HCEC 1CT (cell line): Measurements from ENCODE around the gene C2orf42.
"Not testable (repeated sequence)": the region's sequence is repeated elsewhere in the genome, so short reads cannot be mapped to it uniquely, and the experiment has no call there.

Source experiments
- DNase-seq: peaks from one replicate; pipeline ENCODE4 v3.0.0-alpha.2; 2017

The C2orf42 gene

DNA sequence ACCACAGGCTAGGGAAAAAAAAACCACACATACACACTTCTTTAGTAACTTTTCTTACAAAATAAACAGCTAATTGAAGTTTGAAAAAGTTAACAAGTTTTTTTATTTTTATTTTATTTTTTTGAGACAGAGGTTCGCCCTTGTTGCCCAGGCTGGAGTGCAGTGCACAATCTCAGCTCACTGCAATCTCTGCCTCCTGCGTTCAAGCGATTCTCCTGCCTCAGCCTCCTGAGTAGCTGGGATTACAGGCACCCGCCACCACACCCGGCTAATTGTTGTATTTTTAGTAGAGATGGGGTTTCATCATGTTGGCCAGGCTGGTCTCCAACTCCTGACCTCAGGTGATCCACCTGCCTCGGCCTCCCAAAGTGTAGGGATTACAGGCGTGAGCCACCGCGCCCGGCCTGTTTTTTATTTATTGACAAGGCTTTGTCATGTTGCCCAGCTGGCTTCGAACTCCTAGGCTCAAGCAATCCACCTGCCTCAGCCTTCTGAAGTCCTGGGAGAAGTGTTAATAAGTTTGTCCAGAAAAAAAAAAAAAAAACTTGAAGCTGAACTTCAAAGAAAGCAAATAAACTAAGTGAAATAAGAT is 21.1 kb downstream of the C2orf42 start:
- not testable (repeated sequence) for DNase-seq

DNA sequence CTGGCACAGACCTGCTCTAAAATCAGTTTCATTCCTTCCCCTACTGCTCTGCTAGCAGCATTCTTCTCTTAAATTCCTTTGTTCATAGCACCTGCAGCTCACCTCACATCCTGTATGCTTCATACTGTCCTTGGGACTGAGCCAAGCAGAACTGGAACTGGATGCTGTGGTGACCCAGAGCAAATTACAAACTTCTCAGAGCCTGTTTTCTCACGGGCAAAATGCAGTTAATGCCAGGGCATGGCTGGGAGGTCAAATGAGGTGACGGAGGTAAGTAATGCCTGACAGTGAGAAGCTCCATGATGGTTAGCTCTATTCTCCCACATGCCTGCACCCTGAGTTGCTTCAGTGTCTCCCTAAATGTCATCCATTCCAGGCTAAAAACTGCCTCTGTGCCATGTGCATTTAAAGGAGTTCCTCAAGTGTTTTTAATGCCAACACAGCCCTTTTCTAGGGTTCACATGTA is 29.7 kb downstream of the C2orf42 start:
- no peak for DNase-seq

DNA sequence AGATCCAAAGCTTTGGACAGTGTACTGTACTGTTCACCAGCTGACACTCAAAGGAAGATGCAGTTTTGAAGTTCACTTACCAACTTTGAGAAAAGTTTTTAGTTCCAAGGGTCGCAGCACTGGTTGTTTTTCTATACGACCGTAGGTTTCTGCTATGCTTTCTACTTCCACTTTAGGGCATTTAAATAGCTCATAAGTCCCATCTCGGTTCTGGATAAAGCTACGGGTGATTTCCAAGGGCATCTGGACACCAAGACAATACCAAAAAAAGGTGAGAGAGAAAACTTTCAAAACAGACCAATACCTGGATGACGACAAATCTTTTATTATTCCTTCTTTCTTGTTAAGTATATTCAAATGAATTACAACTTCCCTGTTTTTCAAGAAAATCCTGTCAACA is 30.3 kb downstream of the C2orf42 start:
- no peak for DNase-seq

DNA sequence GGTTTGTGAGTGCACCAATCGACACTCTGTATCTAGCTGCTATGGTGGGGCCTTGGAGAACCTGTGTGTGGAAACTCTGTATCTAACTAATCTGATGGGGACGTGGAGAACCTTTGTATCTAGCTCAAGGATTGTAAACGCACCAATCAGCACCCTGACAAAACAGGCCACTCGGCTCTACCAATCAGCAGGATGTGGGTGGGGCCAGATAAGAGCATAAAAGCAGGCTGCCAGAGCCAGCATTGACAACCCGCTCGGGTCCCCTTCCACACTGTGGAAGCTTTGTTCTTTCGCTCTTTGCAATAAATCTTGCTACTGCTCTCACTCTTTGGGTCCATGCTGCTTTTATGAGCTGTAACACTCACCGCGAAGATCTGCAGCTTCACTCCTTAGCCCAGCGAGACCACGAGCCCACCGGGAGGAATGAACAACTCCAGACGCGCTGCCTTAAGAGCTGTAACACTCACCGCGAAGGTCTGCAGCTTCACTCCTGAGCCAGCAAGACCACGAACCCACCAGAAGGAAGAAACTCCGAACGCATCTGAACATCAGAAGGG is 41.6 kb downstream of the C2orf42 start:
- not testable (repeated sequence) for DNase-seq

DNA sequence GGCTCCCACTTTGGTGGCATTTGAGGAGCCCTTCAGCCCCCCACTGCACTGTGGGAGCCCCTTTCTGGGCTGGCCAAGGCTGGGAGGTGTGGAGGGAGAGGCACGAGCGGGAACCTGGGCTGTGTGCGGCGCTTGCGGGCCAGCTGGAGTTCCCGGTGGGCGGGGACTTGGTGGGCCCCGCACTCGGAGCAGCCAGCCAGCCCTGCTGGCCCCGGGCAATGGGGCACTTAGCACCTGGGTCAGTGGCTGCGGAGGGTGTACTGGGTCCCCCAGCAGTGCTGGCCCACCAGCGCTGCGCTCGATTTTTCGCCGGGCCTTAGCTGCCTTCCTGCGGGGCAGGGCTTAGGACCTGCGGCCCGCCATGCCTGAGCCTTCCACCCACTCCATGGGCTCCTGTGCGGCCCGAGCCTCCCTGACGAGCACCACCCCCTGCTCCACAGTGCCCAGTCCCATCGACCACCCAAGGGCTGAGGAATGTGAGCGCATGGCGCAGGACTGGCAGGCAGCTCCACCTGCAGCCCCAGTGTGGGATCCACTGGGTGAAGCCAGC is 42.5 kb downstream of the C2orf42 start:
- DNase-seq = not testable (repeated sequence)

DNA sequence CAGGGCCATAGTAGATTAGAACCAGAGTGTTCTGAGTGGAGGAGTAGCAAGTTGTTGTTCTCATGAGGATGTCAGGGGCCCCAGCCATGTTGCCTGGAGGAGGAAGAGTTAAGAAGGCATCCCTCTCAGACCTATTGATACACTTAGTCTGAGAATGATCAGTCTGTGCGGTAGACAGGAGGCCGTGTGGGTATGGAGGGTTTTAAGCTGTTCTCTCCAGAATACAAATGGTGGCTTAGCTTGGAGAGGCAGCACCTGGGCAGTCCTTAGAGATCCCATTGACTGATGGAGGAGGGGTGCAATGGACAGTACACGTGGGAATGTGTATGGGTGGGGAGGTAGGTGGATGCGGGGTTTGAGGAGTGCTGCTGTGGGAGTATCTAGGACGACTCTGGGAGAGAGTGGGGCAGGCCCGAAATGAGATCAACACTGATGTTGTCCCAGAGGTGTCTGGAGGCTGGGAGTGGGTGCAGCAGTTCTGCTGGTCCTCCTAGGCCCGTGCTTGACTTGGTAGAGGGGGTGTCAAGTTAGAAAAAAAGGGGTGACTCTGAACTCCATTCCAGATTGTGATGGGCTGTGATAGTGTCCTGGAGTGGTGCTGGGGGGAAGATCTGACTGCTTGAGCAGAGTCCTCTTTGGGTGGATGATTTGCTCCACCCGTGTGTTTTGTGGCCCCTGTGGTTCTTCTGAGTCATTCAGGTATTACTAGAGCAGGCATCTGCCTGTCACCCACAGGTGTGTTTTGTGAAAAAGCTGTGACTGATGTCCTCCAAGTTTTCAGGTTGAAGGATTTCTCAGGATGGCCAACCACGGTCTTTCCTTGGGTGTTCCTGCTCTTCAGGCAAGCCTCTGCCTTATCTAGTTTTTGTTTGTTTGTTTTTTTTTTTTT is 44.7 kb downstream of the C2orf42 start:
- no peak for DNase-seq

DNA sequence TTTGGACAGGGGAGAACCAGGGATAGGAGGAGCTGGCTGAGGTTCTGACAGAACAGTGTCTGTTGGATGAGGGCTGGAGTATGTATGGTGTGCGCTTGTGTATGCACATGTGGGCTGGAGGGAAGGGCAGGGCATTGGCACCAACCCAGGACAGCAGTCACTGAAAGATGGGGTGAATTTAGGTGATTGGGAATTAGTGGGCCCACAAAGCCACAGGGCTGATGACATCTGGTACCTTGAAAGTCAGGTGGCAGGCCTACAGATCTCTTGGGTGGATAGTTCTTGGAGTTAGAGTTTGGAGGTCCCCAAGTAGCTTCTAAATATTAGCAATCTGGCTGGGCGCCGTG is 45.7 kb downstream of the C2orf42 start:
- no peak for DNase-seq

DNA sequence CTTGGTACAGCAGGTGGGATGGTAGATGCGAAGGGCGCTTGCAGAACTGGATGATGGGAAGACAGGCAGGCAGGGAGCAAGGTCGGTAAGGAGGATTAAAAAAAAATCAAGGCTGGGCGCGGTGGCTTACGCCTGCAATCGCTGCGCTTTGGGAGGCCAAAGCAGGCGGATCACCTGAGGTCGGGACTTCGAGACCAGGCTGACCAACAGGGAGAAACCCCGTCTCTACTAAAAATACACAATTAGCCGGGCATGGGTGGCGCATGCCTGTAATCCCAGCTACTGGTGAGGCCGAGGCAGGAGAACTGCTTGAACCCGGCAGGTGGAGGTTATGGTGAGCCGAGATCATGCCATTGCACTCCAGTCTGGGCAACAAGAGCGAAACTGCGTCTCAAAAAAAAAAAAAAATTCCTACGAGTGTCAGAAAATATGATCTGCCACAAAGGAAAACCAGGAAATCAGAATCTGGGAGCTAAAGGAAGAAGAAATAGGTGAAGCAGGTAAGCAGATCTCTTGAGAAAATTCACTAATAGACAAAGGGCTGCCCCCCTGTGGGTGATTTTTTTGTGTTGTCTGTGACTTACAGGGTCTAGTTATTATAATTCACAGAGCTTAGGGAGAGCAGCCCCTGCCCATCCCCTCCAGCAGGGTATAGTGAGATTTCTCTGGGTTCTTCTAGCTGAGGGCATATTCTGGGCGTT is 46.2 kb downstream of the C2orf42 start:
- no peak for DNase-seq

DNA sequence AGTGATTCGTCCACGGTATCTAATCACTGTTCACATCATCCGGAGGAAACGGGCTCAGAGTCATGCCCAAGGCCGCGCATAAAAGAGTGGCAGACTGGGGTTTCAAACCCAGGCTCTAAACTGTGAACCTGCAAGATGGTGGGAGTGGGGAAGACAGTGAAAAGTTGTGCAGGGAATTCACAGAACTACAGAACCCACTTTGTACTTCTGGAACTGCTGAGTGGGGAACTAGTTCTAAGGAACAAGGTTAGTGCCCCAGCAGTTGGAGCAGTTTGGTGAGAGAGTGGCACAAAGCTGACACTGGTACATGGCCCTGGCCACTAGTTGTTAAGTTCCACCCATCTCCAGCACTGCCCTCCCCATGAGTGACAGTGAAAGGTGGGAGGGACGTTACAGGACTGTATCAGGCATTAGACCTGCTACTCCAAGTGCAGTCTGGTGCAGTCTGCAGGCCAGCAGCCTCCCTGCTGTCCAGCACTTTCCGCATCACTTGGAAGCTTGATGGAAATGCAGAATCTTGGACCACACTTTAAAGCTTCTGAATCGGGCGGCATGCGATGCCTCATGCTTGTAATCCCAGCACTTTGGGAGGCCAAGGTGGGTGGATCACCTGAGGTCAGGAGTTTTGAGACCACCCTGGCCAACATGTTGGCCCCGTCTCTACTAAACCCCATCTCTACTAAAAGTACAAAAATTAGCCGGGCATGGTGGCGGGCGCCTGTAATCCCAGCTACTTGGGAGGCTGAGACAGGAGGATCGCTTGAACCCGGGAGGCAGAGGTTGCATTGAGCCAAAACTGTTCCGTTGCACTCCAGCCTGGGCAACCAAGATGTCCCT is 47.3 kb downstream of the C2orf42 start:
- no peak for DNase-seq

DNA sequence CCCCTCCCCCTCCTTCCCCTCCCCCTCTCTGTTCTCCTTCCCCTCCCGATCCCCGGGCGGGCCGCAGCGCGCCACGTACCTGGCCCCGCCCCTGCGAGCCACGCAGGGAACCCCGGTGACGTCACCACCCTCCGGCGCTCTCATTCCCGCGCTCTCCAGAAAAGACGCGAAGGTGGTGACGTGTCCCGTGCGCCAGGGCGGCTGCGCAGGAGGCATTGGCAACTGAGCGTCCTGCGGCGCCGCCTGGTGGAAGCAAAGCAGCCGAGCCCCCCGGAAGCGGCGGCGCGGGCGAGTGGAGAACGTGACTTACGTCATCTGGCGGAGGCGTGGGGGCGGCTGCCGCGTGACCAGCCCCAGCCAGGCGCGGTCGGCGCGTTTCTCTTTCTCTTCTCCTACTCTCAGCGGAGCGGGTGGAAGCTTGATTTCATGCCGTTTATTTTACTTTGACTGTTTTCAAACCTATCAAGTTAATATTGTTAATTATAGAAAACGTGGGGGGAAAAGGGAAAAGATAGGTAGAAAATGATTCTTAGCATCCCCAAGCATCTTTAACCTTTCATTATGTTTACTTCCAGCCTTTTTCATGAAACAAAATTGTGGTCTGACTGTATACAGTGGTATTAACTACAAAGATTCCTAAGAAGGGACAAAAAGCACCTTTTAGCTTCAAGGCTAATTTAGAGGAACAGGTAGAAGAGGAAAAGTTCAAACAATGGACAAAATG is 48.1 kb downstream of the C2orf42 start:
- DNase-seq = peak; percentile 99

DNA sequence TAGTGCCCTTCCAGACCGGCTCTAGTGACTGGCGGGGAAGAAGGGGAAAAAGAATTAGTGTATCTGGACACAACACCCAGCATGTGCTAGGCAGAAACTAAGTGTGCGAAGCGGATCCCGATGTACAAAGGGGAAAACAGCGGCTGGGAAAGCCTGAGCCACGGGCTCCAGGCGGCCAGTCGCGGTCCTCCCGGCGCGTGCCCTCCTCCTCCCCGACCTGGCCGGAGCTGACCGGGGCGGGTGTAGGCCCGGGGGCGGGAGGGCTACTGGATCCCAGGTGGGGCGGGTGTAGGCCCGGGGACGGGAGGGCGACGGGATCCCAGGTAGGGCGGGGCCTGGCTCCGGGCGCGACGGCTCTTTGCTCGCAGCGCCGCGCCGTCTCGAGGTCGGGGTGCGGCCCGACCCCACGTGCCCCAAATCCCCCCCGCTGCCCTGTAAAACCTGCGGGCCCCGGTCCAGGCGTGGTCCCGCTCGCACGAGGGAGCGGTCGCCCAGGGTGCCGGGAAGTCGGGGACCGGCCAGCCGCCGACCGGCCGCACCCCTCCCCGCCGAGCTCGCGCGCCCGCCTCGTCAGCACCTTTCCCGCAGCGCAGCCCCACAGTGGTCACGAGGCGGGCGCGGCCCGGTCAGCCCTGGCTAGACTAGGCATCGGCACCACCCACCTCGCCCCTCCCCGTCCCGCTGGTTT is 48.8 kb downstream of the C2orf42 start:
- no peak for DNase-seq

DNA sequence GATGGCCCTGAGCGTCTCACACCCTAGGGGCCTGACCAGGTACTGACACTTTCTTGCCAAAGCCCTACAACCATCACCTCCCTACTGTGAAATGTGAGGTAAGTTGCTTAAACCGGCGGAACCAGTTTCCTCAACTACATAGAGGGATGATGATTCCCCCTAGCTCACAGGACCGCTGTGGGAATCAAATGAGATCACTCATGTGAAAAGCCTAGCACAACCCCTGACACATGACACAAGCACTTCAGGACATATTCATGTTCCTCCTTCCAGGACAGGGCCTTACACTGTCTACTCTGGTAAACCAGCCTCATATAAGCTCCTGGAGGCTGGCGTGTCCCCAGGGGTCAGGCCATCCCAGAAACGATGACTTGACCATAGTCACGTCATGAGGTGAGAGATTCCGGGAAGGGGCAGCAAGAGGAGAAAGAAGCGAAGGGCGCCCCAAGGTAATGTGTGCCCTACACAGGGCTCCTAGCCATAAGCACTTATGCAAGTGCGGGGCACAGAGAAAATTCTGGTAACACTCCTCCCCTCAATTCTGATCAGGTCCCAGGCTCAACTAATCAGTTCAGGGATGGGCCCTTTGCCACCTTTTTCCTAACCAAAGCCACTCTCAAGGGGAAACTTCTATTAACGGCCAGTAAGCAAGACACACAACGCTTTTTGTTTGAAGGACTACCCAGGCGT is 49.5 kb downstream of the C2orf42 start:
- peak; percentile 27 for DNase-seq

DNA sequence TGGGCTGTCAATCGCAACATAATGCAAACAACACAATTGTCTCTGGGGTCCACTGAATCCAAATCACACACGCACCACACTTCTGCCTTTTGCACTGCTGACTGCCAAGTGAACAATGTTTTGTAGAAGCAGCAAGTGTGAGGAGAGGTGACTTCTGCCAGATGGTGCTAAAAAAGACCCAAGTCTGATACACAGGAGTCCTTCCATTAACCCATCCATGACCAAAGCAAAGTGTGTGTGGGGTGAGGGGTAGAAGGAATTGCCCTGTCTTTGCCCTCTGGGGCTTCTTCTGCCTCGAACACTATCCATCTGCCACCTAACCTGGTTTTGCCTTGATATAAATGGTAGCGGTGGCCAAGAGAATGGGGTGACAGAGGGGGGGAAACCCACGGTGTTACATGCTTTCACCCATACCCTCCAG is 50.0 kb downstream of the C2orf42 start:
- no peak for DNase-seq

DNA sequence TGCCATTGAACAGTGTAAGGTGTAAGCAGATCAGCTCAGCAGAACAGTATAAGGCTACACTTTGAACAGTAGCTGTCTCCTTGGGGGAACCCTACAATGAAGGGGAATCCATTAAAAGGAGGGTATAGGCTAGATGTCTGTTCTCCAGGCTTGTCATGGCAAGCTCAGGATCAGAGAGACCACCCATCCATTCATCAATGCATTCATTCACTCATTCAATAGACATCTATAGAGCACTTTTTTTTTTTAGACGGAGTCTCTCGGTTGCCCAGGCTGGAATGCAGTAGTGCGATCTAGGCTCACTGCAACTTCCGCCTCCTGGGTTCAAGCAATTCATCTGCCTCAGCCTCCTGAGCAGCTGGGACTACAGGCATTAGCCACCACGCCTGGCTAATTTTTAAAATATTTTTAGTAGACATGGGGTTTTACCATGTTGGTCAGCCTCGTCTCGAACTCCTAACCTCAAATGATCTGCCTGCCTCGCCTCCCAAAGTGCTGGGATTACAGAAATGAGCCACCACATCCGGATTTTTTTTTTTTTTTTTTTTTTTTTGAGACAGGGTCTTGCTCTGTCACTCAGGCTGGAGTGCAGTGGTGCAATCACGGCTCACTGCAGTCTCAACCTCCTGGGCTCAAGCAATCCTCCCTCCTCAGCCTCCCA is 56.4 kb downstream of the C2orf42 start:
- DNase-seq = not testable (repeated sequence)

DNA sequence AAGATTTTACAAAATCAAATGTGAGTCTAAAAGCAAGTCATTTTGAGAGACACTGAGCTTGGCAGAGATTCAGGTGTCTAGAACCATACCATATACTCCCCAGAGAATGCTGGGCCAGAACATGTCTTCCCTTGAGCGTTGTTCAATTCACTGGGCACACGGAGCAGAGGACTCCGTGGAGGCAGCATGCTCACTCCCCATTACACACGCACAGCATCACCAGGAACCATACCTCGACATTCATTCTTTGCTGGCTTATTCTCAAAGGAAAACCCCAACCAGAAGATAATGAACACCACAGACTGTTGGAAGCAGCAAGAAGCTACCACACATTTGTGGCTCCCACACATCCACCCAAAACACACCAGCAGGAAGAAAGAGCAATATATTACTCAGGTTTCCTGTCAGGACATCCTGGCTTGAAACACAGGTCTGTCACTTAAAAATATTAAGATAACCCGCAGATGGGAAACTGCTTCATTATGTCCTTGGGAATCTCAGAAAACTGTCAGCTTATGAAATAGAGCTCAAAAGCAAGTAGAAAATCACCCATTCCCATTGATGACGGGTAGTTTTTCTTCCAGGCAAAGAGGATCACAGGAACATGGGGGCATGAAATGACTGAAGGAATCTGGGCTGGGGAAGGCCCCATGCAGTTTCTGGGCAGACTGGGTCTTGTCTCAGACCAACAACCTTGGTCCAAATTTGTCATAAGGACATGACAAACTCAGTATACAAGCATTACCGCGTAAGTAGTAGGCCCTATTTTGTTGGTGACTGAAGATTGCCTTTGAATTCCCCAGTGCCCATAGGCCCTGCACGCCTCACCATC is 57.1 kb downstream of the C2orf42 start:
- no peak for DNase-seq

DNA sequence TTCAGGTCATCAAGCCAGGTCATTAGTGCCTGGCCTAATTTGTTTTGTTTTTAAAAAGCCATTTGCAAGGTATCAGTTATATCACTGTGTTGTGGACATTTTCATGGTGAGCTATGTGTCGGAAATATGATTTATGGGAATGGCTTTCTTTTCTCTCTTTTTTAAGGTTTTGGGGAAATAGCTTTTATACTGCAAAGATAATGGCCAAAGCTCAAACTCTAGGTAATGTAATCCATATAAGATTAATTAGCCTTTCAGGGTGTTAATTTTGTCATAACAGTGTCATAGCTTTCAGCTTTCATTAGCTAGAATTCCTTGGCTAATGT is 57.7 kb downstream of the C2orf42 start:
- DNase-seq = no peak

DNA sequence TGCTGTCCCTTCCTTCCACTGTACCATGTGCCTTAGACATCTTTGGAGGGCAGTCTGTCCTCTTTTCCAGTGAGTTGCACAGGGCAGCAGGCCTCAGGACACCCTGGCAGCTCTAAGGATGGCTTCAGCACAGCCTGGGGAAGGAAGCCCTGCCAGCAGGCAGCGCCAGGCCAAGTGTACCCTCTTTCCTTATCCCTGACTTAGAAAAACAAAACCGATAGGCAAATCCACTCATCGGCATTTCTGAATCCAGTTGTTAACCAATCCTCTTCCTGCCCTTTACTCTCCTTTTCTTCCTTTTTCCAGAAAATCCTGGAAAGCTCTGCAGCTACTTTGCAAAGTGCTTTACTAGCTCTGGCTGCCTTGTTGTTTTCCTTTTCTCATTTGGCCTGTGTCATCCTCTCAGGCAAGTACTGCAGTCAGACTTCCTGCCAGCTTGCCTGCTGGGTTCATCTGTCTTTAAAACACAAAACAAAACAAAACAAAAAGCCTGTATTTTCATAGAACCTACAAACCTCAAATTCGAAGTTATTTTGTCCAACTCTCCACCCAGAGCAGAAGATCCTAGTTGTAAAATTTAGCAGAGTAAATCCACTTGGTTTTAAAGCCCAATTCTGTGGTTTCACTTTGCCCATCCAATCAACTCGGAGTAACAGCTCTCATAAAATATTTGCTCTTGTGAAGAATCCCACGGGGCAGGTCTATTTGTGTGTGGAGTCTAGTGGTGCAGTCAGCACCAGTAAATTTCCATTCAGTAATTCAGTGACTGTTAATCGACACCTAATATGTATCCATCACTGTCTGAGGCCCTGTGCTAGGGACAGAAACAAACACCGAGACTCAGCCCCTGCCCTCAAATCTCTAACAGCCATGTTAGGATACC is 58.3 kb downstream of the C2orf42 start:
- DNase-seq = peak; percentile 59
